ENCODE results near the gene NUB1.

NUB1 gene

DNA sequence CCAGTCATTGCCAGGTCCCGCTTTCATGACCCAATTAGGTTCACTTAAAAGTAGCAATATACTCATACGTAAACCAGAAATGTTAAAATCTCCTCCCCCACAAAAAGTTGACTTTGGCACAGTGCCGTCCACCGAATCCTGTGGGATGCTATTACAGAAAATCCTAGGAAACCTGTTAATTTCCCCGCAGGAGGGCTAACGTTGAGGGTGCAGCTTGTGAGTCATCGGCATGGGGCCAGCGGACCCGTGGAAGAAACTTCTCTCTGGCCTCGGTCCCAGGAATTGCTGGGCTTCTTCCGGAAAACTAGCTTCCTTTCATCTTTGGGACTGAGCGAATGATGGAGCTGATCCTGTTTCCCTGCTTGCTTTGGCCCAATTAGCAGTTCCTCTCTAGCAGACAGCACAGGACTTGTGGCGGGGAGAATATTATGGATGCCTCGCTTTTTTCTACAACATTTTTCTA is 84.9 kb downstream of the NUB1 start:
- no peak for DNase-seq

DNA sequence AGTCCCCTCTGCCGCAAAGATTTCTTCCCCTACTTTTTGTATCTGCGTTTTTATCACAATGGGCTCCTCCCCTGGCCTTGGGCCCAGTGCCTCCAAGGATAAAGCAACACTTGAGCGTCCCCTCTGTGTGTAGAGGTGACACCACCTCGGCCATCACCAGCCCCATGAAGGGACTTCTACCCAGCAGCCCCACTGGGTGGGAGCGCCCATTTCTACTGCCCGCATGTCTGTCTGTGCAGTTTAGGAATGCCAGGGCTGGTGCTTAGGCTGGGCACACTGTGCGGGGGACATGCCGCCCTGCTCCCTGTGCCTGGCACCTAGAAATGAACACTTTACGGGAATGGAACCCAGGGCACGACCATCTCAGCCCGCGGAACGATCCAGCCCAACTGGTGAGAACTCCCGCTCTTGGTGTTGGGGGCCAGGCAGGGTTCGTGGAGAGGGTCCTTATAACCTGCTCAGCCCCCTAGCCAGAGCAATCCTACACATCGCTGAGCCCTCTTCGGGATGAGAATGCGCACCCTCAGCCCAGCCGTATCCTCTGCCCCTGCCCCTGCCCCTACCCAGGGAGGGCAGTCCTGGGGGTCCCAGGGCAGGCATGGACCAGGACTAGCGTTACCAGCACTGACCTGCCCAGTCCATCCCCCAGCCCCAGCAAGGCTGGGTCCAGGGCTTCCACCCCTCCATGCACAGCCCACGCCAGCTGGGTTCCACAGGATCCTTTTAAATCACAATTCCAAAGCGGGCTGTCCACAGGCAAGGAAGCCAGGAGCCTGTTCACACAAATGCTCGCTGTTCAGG is 85.5 kb downstream of the NUB1 start:
- DNase-seq: no peak

DNA sequence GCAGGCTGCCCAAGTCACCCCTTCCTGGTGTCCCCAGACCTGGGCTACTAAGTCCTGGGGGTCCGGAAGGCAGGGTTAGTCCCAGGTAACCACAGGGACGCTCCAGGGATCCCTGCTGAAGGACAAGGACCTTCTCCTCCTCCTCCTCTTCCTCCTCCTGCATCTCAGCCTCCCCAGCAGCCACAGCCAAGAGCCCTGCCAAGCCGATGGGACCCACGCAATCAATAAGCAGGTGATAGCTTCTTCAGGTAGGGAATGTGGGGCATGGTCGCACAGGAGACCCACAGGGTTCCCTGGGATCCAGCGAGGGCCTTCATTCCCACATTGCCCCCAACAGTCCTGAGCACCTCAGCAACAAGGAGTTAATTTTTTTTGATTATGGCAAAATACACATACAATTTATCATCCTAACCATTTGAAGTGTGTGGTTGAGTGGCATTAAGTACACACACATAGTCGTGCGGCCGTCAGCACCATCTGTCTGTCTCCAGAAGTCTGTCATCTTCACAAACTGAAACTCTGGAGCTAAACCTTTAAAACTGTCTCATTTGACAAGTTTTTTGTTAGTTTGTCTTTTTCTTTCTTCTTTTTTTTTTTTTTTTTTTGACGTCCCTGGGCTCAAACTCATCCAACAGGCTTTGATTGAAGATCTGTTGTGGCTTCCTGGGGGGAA is 86.2 kb downstream of the NUB1 start:
- no peak for DNase-seq
